ENCODE data around the gene SMARCA4. TPM values are rescaled to one million over a fixed set of nuclear protein-coding genes. Genes with fewer than 3 reads are reported as not detected.

SMARCA4 gene
- total RNA-seq, 1 experiment from 2014 or later = 261 TPM

DNA sequence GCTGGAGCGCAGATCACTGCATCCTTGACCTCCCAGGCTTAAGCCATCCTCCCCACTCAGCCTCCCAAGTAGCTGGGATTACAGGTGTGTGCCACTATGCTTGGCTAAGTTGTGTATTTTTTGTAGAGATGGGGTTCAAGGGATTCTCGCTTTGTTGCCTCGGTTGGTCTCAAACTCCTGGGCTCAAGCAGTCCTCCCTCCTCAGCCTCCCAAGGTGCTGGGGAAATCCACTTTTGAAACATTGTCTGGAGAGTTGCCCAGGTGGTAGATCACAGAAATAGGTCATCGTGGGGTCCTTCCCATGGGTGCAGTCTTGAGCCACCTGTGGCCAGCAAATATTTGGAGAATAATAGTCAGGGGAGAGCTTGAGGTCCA, 133.7 kb downstream of the SMARCA4 start:
- Histone ChIP-seq H3K23ac (ENCODE audit: insufficient read length, low read depth, low read length) (no peak overlapping the region), H2AFZ (ENCODE audit: low read length) (no peak overlapping the region), H2AK5ac (ENCODE audit: insufficient read length, low read length) (no peak overlapping the region), H3K4me2 (ENCODE audit: insufficient read depth, insufficient read length, low read length) (no peak overlapping the region), H2BK15ac (ENCODE audit: low read depth, low read length) (no peak overlapping the region), H2BK5ac (ENCODE audit: insufficient read length, low read length) (no peak overlapping the region), H3K4ac (ENCODE audit: low read depth, low read length) (no peak overlapping the region), H4K91ac (ENCODE audit: insufficient read length, low read depth, low read length) (no peak overlapping the region), H3K9me3 (ENCODE audit: control insufficient read depth, low read depth, low read length) (no peaks in the 10 kb centered on the region), H3K4me1 (ENCODE audit: insufficient read depth, low read length) (peaks cover 7% of the 10 kb centered on the region; the same call in 1 of the 2 replicates), H3K14ac (ENCODE audit: insufficient read depth, low read length) (no peak overlapping the region), H3K27ac (ENCODE audit: insufficient read length, low read depth, low read length) (no peak overlapping the region), H2BK20ac (ENCODE audit: low read depth, low read length, poor library complexity, severe bottlenecking) (no peak overlapping the region), H3T11ph (ENCODE audit: low read length) (no peak overlapping the region), H3K18ac (ENCODE audit: insufficient read length, low read depth, low read length) (no peak overlapping the region), H3K9ac (ENCODE audit: extremely low read depth, insufficient read length, low read length) (no peak overlapping the region), H3K79me2 (ENCODE audit: insufficient read depth, low read length) (peaks cover 71% of the 10 kb centered on the region), H3K23me2 (ENCODE audit: insufficient read length, low read depth, low read length, poor library complexity, severe bottlenecking) (peaks cover 13% of the 10 kb centered on the region), H2BK120ac (ENCODE audit: low read depth, low read length, poor library complexity, severe bottlenecking) (no peak overlapping the region), H4K20me1 (ENCODE audit: control insufficient read depth, insufficient read depth, insufficient read length) (peaks cover 5% of the 10 kb centered on the region), H4K8ac (replicated peaks; ENCODE audit: insufficient read length, low read depth, low read length) (no peak overlapping the region), H3K56ac (ENCODE audit: insufficient read length, low read depth, low read length) (no peak overlapping the region), H3K27me3 (ENCODE audit: insufficient read depth, low read length) (no peaks in the 10 kb centered on the region), H4K5ac (ENCODE audit: insufficient read length, low read depth, low read length) (no peak overlapping the region), H2BK12ac (ENCODE audit: insufficient read length, low read depth, low read length) (no peak overlapping the region), H3K79me1 (ENCODE audit: insufficient read depth, low read depth, low read length, poor library complexity, severe bottlenecking) (peaks cover 2% of the 10 kb centered on the region)
- Mint-ChIP-seq H3K4me3 (peak overlapping the region in 1 of 2 experiments; percentile 29; a peak in 1 of 5 replicates), H3K9me3 (no peaks in the 10 kb centered on the region), H3K27me3 (ENCODE audit: low read depth) (no peaks in the 10 kb centered on the region), H3K4me1 (peaks cover 23 to 35% of the 10 kb centered on the region in 2 experiments), H3K36me3 (ENCODE audit: insufficient read depth in 1 of 3, low read depth in 3 of 3) (peaks cover 46 to 69% (median 63%) of the 10 kb centered on the region in 3 experiments), H3K27ac (peak overlapping the region; percentile 85 to 92 (median 87))
- WGBS (ENCODE audit: extremely low coverage, insufficient read length, low lambda C conversion rate) = no CpG with 5 or more reads among the region's 4 CpGs
- TF ChIP-seq, protein P1, sequence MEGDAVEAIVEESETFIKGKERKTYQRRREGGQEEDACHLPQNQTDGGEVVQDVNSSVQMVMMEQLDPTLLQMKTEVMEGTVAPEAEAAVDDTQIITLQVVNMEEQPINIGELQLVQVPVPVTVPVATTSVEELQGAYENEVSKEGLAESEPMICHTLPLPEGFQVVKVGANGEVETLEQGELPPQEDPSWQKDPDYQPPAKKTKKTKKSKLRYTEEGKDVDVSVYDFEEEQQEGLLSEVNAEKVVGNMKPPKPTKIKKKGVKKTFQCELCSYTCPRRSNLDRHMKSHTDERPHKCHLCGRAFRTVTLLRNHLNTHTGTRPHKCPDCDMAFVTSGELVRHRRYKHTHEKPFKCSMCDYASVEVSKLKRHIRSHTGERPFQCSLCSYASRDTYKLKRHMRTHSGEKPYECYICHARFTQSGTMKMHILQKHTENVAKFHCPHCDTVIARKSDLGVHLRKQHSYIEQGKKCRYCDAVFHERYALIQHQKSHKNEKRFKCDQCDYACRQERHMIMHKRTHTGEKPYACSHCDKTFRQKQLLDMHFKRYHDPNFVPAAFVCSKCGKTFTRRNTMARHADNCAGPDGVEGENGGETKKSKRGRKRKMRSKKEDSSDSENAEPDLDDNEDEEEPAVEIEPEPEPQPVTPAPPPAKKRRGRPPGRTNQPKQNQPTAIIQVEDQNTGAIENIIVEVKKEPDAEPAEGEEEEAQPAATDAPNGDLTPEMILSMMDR (conservative IDR thresholded peaks at IDR 0.05) = no peak
- DNase-seq = no peak
